CD4-positive, alpha-beta T cell treated with Interleukin-6 for 4 hours (primary cell): ENCODE data around the gene LTBP2.

ENCODE experiments used
- DNase-seq: peaks from one replicate; pipeline ENCODE4 v3.0.0-alpha.2; 2020; ENCODE audit warnings: mixed read lengths

LTBP2 gene

DNA sequence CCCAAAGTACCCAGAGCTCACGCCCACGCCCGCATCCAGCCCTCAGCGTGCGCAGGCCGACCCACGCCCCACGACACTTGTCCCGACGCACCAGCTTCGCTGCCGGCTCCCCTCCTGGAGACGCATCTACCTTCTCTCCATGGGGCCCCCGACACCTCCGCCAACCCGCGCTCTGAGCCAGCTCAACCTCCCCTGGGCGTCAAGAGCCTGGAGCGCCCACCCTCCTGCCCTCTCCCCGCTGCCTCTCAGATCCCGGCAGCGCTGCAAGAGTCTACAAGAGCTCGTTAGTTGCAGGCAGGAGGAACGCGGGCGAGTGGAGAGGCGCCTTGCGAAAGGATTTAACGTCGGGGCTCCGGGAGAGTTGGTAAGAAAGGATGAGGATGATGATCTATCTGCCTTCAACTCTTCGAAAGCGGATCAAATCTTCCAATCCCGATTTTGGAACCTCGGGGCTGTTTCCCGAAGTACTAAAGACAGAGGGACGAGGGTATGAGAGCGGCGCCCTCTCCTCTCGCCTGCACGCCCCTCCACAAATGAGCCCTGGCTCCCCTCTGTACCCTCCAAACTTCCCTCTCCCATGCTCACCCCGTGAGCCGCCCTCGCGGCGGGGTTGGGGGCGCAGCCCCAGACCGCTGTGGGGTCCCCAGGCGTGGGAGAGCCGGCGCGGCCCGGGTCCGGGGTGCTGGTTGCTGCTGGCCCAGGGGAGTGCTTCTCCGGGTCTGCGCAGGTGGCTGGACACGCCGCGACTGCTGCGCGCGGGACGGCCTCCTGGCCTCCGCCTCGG is 979 bp downstream of the LTBP2 start:
- DNase-seq = no peak

DNA sequence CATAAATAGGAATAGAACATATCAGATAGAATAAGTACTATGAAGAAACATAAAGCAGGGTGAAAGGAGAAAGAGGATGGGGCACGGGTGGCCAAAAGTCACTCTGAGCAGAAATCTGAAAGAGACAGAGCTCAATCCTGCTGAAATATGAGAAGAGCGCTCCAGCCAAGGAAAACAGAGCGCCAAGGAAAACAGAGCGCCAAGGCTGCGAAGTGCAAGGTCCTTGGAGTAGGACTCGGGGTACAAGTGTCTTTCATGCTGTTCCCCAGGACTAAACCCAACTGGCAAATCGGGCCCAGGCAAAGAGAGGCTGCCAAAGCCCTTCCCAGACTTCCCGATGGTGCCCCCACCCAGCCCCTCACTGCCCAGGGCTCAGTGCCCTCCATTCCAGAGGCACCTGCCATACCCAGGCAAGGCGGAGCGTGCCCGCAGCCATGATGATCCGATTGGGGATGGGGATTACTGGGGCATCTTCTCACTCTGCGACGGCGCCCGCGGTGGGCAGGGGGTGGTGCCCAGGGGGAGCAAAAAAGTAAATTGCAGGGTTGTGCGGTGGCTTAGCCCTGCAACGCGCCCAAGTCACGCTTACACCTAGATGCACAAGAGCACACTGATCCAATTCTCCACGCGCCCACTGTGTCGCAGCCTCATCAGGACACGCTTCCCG is 1.7 kb downstream of the LTBP2 start:
- no peak for DNase-seq

DNA sequence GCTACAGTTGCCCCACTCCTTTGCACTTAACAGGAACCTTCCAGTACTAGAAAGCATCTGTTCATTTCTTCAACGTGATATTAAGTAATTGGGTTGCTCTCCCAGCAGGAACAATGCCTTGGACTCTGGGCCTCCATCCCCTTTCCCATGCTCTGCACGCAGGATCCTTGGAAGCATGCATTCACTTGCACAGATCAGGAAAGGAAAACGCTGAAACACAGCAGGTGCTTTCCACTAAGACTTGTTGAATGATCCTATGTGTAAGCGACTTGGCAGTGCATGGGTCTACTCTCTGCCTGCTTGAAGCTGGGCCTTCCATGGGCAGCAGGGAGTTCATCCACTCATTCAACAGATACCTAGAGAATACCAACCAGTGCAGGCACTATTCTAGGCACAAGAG is 2.3 kb downstream of the LTBP2 start:
- no peak for DNase-seq

DNA sequence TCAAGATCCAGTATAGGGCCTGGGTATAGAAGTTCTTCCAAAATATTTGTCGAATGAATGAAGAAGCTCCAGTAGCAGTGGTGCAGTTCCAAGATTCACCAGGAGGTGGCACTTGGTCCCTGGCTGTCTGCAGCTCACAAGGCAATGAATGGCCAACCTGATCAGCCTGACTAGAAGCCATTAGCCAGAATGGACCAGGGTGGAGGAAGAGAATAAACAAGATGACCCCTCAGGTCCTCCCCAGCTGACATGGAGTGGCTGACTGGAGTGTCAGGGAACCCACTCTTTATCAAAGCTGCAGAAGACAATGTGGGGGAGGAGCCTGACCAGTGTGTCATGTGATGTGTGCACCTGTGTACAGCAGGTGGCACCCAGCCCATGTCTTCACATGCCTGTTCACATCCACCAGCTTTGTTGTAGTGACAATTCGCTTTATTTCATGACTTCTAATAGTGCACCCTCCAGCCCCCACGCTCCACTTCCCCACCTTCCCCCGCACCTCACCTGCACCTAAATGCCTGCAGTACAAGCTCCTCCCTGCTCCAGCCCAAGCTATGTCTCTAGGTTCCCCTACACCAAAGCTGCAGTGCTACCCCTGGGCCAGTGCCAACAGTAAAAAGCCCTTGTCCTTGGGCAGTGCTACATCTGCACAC is 3.0 kb downstream of the LTBP2 start:
- peak; percentile 89 for DNase-seq

DNA sequence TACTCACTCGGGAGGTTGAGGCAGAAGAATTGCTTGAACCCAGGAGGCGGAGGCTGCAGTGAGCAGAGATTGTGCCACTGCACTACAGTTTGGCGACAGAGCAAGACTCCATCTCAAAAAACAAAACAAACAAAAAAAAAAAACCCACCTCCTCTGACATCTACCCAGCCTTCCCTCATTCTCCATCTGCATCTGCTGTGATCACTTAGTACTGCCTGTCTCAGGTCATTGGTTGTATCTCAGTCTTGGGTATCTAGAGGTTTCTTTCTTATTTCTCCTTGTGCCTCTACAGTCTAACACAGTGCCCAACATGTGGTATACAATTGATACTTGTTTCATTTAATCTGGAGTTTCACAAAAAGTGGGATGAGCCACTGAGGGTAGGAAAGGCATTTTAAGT is 5.3 kb downstream of the LTBP2 start:
- DNase-seq = no peak

DNA sequence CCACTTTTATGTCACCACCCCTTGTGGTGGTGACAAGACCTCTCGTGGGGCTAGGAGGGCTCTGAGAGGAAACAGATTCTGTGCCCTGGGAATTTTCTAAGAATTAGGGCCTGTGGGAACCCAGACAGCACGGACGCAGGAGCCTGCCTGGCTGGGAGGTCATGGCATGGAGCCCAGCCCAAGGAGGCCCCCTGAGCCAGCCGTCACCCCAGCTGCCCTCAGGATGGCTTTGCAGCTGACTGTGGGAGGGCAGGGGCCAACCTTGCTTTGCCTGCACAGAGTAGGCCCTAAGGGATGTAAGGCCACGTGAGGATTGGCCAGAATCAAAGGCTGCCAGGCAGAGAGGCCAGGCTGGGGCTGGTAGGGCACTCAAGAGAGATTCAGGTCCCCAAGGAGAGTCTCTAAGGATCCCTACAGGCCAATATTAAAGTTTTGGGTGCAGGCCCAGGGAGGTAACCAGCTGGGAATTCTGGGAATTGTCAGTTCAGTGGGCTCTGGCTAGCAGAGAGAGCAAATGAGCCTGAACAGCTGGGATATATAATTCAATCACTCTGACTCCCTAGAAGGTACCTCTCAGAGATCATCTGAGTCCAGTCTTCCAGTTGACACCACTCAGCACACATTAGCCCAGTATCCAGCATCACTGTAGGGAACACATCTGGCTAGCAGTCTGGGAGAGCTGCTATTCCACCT is 6.4 kb downstream of the LTBP2 start:
- no peak for DNase-seq

DNA sequence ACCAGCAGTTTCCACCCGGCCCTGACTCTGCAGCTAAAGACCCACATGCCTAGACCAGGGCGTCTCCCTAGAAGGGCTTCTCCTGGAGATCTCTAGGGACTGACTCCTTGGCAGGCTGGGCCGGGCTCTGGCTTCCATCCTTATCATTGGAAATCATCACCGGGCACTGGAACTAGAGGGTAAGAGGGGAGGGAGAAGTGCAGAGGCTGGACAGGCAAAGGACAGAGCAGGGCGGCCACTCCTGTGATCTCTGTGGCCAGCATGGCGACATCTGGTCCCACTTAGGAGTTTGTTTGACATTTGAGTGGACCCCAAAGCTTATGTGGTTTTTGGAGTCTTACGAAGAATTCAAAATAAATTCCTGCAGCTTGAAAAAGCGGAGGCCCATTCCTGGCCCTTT is 7.1 kb downstream of the LTBP2 start:
- no peak for DNase-seq

DNA sequence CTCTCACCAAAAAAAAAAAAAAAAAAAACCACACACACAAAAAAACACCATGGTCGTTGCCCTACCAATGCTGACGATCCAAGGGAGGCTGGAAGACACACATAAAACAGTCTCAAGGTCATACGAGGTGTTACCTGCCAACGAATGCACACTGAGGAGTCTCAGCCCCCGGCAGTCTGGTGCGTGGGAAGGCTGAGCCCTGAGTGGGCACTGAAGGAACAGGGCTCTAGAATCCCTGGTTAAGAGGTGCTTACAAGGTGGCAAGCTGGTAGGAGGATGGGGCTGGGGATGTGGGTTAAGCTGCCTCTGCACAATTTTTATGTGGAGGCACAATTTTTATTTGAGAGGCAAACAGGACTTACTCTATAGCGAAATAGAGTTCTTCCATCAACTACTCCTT is 7.9 kb downstream of the LTBP2 start:
- no peak for DNase-seq

DNA sequence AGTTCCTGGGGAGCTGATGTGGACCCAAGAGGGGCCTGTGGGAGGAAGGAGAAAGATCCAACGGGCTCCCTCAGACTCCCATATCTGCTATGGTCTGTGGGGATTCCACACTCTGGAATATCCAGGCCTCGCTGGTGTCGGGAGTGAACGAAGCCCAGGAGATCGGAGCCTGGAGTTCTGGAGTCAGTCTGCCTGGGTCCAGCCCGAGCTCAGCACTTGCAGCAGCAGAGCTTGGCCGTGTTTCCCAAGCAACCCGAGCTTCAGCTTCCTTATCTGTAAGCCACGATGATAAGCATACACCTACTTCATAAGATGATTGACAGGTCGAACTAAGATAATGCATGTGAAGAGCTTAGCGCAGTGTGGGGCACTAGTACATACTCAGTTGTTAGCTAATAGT is 10.1 kb downstream of the LTBP2 start:
- DNase-seq = no peak

DNA sequence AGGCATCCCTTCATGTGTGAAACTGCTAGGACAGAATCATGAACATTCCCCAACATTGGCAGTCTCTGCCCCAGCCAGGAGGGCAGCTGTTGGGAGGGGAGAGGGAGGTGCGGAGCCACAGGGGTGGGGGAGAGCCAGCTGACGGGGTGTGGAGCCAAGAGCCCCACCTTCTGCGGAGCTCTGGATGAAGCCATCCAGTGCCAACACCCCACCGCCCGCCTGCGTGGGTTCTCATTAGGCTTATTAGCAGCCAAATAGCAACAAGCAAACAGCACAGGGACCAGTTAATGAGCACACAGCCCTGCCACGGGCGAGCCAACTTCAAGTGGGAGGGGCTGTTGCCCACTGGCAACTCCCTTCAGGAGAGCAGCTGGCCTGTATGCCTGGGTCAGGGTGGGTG is 12.1 kb downstream of the LTBP2 start:
- no peak for DNase-seq

DNA sequence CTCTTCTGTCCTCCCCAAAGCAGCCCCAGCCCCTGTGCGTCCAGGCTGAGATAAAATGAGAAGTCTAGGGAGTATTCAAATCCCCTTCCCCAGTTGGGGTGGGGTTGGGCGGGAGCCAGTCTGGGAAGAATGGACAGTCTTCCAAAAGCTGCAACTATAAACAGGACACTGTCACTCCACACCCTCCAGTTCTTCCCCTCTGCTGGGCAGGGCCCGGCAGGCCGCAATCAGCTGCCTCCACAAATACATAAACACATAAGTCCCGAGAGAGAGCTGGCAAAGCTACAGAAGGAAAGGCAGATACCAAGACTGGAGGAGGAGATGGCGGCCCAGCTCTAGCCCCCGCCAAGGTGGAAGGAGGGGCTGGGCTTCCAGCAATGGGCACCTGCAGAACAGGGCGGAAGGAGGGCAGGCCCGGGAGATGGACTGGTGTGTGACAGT is 12.7 kb downstream of the LTBP2 start:
- DNase-seq = no peak

DNA sequence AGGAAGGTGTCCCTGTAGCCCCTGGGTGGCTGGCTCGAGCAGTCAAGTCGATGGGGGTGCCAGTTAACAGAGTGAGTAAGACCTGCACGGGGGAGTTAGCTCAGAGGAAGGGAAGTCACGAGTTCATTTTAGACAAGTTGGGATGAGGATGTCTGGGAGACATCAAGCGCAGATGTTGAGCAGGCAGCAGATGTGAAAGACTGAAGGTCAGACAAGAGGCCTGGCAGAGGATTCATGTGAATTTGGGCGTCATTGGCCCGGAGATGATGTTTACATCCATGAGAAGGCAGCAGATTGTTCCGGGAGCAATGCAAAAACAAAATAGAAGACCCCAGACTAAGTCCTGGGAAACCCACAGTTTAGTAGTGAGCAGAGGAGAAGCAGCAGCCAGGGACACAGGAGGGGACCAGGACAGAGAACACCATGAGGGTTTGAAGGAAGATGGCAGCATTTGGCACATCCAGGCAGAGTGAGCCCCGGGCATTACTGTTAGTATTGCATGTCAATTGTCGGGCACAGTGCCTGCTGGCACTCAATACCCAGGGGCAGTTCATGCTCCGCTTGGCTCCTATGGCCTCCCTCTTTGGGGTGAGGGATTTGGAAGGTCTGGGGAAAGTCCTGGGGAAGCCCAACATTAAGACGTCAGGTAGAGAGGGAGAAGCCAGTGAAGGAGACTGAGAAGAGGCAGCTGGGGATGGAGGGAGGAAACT is 15.1 kb downstream of the LTBP2 start:
- DNase-seq = no peak

DNA sequence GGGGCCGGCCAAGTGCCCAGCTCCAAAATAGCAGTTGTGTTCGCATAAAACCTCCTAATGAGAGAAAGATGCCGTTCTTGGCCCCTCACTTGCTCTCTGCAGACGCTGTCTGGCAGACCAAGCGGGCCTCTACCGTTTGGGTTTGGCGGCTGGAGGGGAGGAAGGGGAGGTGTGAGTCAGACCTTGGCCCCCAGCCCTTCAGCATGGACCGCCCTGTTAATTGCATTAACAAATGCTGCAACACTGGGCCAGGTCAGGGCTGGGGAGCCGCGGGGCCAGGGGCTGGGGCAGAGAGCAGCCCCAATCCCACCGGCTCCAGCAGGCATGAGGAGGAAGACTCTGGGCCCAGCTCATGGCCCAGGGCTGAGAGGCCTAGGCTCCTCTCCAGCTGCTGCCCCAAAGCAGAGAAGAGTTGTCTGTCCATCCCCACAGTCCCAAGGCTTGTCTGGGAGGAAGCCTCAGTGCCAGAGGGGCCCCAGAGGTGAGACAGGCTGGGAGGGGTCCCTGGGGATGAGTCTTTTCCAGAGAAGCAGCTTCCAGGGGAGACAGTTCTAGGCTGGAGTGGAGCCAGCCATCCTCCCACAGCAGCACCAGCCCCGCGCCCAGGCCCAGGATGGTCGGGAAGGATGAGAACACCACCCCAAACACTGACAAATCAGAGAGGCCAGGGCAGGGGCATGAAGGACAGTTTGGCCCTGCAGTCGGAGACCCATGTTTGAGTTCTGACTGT is 16.9 kb downstream of the LTBP2 start:
- DNase-seq = no peak

DNA sequence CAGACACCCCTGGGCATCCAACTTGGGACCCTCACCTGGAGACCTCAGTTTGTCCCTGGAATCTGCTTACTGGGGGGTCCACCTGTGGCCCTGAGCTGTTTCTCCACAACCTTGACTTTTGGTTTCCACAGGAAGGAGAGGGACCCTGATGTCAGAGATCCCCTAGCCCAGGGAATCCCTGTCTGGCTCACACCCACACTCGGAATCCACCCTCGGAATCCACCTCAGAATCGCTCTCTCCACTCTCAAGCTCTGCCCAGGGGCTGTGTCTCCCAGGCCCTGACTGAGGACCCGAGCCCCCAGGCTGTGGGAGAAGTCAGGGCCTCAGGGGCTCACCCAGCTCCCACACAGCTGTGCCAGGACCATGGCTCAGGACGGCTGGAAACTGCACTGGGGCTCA is 17.4 kb downstream of the LTBP2 start:
- DNase-seq = no peak

DNA sequence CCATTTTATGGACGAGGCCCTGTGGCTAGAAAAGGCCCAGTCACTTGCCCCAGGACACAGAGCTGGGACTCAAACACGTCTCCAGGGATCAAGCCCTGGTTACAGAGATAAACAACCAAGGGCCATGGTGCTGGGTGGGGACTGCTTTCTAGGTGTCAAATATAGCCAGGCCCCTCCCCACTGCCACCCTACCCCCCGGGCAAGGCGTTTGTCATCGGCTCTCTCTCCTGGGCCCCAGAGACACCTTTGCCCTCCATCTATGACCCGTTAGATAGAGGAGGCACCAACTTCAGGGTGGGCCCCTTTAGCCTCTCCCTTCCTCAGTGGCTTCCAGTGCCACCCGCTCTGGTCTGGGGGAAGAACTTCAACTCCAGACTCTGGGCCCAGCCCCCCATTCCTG is 18.0 kb downstream of the LTBP2 start:
- no peak for DNase-seq

DNA sequence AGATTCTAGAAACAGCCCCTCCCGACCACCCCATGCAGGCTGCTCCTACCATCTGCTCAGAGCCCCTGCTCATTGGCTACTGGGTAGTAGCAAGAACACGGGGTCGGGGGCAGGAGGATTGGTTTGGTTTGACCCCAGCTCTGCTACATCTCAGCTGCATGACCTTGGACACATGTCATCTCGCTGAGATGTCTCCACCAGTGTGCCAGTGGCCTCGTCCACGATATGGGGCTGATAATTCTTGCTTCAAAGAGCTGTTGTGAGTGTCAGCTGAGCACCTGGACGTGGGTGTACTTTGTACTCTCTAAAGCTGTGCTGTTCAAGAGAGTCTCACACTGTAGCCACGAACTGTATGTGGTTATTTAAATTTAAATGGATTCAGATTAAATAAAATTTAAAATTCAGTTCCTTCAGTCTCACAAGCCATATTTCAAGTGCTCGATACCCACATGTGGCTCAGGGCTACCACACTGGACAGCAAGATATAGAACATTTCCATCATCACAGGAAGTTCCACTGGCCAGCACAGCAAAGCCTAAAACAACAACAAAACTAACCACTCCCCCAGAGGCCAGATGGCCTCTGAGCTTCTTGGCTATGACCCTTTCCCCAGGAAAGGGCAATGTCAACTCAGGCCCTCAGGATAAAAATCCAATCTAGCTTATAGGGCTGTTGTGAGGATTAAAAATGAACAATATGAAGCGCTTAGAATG is 18.6 kb downstream of the LTBP2 start:
- DNase-seq = no peak

DNA sequence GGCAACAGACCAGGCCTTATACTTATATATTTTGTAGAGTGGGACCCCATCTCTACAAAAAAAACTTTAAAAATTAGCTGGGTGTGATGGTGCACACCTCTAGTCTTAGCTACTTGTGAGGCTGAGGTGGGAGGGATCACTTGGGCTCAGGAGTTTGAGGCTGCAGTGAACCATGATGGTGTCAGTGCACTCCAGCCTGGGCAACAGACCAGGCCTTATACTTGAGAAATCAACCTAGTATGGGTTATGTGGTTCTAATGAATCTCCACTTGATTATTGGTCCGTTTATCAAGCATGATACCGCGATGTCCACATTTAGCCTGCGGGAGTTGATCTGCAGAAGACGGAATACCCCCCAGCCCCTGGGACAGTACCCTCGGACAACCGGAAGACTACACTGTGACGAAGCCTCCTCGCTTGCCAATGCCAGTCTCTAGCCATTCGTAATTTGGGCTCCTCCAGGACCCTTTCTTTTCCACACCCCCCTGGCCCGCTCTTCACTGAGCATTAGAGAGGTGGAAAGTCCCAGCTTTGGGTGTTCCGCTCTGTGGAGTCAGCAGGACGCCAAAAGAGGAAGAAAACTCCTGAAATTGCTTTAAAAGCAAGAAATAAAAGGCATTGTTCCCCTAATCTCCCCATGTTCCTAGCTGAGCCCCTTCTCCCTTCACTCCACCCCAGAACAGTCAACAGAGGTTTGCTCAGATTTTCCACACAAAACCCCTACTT is 19.4 kb downstream of the LTBP2 start:
- DNase-seq = no peak

DNA sequence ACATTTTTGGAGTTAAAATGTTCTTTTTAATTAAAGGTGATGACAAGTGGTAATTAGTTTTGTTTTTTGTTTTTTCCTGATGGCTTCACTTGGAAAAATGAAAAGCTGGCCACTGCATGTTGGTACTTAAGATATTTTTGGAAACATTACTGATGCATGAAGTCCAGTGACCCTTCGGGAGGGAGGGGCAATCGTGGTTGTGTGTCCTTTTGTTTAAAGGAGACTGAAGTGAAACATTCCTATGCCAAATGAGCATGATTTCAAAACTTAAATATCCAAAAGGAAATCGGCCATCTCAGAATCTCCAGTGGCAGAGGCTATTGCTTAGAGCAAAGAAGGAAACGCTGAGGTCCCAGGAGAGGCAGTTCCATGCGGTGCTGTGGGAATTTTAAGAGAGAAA is 20.1 kb downstream of the LTBP2 start:
- no peak for DNase-seq

DNA sequence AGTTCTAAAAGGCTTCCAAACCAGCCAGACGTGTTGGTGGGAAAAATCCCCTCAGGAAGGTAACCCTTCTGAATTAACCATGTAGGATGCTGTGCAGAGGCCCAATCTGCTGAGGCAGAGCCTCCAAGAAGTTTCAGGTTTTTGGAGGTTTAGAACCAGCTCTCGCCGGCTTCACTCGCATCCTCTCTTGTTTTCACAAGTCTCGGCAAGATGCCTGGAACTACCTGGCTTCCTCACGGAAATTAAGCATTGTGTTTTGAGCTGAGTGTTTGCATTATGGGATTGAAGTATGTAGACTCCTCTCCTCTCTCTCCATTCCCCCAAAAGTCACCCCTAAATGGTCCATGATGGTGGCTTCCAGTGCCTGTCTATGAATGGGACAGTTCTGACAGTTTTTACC is 20.6 kb downstream of the LTBP2 start:
- DNase-seq = no peak

DNA sequence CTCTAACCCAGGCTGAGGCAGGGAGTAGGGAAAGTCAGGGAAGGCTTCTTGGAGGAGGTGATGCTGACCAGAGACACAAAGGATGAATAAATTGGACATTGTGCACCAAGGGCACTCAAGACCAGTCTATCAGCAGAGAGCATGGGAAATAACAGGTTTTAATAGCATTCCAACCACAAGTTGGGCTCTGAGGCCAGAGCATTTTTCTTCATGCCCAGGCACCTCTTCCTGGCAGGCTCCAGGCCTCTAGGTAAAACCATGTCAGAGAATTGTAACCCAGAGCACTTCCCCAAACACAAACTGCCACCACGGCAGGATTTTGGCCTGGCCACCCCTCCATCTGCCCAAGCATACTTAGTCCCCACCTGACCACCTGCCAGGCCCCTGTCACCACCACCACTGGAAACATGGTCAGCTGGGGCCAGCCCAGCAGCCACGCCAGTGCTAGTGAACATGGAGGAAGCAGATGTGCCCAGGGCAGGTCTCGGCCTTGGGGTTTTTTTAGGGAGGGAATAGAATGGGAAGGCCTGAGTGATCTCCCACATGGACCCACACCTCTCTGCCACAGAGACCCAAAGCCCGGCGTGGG is 22.7 kb downstream of the LTBP2 start:
- no peak for DNase-seq

DNA sequence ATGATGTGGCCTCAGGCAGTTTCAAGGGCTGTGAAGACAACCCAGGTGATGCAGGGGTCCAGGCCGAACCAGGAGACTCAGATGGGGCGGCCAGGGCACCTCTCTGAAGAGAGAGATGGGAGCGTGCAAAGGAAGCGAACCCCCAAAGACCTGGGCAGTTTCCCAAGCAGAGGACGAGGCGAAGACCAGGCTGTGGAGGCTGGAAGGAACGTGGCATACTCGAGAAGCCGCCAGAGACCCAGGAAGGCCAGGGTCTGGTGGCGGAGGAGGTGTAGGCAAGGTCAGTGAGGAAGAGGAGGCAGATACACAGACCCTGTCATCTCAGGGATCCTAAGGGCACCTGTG is 24.7 kb downstream of the LTBP2 start:
- DNase-seq = no peak
